IPS-15b (cell line): ENCODE results near the gene PDE8A.

Source experiments
- H3K27me3 ChIP-seq: one replicate; pipeline ENCODE4 v1.6.1; 2013; ENCODE audit warnings: low read length; ENCODE audit not compliant: control insufficient read depth, insufficient read depth
- H3K36me3 ChIP-seq: one replicate; pipeline ENCODE4 v1.6.1; 2013; ENCODE audit warnings: low read length; ENCODE audit not compliant: control insufficient read depth, insufficient read depth
- H3K4me1 ChIP-seq: one replicate; pipeline ENCODE4 v1.6.1; 2013; ENCODE audit warnings: mild to moderate bottlenecking, low read length; ENCODE audit not compliant: control insufficient read depth, insufficient read depth
- H3K4me3 ChIP-seq: one replicate; pipeline ENCODE4 v1.5.1; 2013; ENCODE audit warnings: low read depth, low read length
- H3K9ac ChIP-seq: one replicate; pipeline ENCODE4 v1.6.1; 2013; ENCODE audit warnings: low read depth, mild to moderate bottlenecking, low read length
- H3K9me3 ChIP-seq: one replicate; pipeline ENCODE4 v1.6.1; 2013; ENCODE audit warnings: mild to moderate bottlenecking, low read length; ENCODE audit not compliant: control insufficient read depth, insufficient read depth

The PDE8A gene

GRCh38 chr15:85129881-85130280, 148.2 kb downstream of the PDE8A start:
- Histone ChIP-seq H3K9ac (no peak overlapping the region), H3K9me3 (no peaks in the 10 kb centered on the region), H3K27me3 (no peaks in the 10 kb centered on the region), H3K36me3 (no peaks in the 10 kb centered on the region), H3K4me1 (no peaks in the 10 kb centered on the region), H3K4me3 (no peak overlapping the region)

DNA sequence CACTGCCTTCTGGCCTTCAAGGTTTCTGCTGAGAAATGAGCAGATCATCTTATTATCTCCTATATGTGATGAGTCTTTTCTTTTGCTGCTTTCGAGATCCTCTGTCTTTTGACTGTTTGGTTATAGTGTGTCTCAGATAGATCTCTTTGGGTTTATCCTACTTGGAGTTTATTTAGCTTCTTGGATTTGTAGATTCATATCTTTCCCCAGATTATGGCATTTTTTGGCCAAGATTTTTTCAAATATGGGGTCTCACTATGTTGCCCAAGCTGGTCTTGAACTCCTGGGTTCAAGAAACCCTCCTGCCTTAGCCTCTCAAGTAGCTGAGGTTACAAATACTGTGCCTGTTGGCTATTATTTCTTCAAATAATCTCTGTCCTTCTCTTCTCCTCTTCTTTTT, 150.3 kb downstream of the PDE8A start:
- Histone ChIP-seq H3K36me3 (peaks cover under 1% of the 10 kb centered on the region), H3K4me3 (no peak overlapping the region), H3K9ac (no peak overlapping the region), H3K4me1 (peaks cover under 1% of the 10 kb centered on the region), H3K9me3 (no peaks in the 10 kb centered on the region), H3K27me3 (no peaks in the 10 kb centered on the region)

DNA sequence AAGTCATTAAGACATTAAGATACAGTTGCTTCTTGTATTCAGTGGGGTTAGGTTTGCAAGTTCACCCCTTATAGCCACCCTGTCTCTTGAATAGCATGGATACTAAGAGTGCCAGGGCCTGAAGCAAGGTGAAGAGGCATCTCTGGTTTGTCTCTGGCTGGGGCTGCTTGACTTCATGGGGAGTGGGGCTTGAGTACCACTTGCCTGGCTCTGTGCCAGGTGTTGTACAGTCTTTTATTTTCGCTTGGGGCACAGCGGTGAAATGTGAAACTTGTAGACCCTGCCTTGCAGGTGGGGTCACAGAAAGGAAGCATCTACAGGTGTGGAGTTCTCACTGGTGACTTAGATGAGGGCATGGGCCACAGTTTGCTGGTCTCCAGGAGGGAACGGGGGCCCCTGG, 152.1 kb downstream of the PDE8A start:
- peaks cover 10% of the 10 kb centered on the region for H3K4me1 ChIP-seq
- peaks cover 3% of the 10 kb centered on the region for H3K36me3 ChIP-seq
- H3K4me3 ChIP-seq, result no peak overlapping the region

DNA sequence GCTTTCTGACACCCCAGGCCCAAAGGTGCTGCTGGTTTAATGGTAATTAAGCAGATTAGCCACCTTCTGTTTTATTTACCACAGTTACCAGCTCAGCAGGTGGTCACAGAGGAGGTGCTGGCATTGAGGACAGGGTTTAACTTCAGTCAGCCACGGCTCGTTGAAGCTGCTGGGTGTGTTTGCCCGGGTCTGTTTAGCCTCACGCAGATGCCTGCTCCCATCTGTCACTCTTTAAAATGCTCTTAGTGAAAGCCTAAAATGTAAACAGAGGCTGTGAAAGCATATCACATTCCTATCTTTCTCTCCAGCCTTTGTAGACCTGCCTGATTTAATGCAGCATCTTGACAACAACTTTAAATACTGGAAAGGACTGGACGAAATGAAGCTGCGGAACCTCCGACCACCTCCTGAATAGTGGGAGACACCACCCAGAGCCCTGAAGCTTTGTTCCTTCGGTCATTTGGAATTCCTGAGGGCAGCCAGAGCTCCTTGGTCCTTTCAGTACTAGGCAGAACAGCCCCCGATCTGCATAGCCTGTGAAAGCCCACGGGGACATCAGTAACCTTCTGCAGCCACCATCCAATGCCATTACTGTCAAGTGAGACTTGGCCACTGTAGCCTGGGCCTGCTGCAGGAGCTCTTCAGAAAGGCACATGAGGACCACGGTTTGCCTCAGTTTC, 156.0 kb downstream of the PDE8A start:
- Histone ChIP-seq H3K27me3 (no peaks in the 10 kb centered on the region), H3K4me3 (no peak overlapping the region), H3K4me1 (peaks cover 10% of the 10 kb centered on the region), H3K36me3 (peaks cover 3% of the 10 kb centered on the region), H3K9ac (no peak overlapping the region), H3K9me3 (no peaks in the 10 kb centered on the region)

More for the DNA sequence above, 152.1 kb downstream of the PDE8A start:
- H3K27me3 ChIP-seq, result no peaks in the 10 kb centered on the region
- no peak overlapping the region for H3K9ac ChIP-seq
- H3K9me3 ChIP-seq, result no peaks in the 10 kb centered on the region

DNA sequence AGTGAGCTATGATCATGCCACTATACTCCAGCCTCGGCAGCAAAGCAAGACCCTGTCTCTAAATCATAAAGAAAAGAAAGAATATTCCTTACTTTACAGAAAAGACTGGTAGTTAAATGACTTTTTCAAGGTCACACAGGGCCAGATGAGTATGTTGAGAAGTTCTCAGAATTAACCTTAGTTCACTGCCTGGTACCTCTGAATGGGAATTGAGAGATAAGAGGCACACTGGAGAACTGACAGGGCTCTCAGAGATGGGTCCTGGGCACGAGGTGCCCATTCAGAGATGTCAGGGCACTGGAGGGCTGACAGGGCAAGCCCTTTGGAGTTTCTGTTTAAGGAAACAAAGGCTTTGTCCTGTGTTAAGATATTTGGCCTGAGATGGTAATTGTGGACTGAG, 157.7 kb downstream of the PDE8A start:
- H3K4me1 ChIP-seq, result peaks cover 10% of the 10 kb centered on the region
- H3K4me3 ChIP-seq, result no peak overlapping the region
- peaks cover 3% of the 10 kb centered on the region for H3K36me3 ChIP-seq
- no peaks in the 10 kb centered on the region for H3K27me3 ChIP-seq
- no peak overlapping the region for H3K9ac ChIP-seq
- H3K9me3 ChIP-seq, result no peaks in the 10 kb centered on the region

GRCh38 chr15:85141726-85142125, 160.1 kb downstream of the PDE8A start:
- Histone ChIP-seq H3K9me3 (no peaks in the 10 kb centered on the region), H3K36me3 (peaks cover 3% of the 10 kb centered on the region), H3K4me3 (no peak overlapping the region), H3K9ac (no peak overlapping the region), H3K4me1 (peaks cover 10% of the 10 kb centered on the region), H3K27me3 (no peaks in the 10 kb centered on the region)

GRCh38 chr15:85142312-85142711, 160.7 kb downstream of the PDE8A start:
- H3K27me3 ChIP-seq, result no peaks in the 10 kb centered on the region
- H3K9me3 ChIP-seq, result no peaks in the 10 kb centered on the region
- H3K9ac ChIP-seq, result no peak overlapping the region
- H3K4me3 ChIP-seq, result no peak overlapping the region
- no peaks in the 10 kb centered on the region for H3K36me3 ChIP-seq
- H3K4me1 ChIP-seq, result peaks cover 7% of the 10 kb centered on the region

- no peaks in the 10 kb centered on the region for H3K36me3 ChIP-seq
- H3K4me1 ChIP-seq, result no peaks in the 10 kb centered on the region
- H3K9ac ChIP-seq, result no peak overlapping the region
- no peaks in the 10 kb centered on the region for H3K27me3 ChIP-seq
- no peak overlapping the region for H3K4me3 ChIP-seq
- no peaks in the 10 kb centered on the region for H3K9me3 ChIP-seq
Measured at GRCh38 chr15:85149465-85150129, 167.9 kb downstream of the PDE8A start.

DNA sequence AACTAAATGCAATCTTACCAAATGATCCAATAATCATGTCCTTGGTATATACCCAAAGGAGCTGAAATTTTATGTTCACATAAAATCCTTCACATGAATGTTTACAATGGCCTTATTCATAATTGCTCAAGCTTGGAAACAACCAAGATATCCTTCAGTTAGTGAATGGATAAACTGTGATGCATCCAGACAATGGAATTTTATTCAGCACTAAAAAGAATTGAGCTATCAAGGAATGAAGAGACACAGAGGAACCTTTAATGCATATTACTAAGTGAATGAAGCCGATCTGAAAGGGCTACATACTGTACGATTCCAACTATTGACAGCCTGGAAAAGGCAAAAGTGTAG, 168.4 kb downstream of the PDE8A start:
- no peaks in the 10 kb centered on the region for H3K27me3 ChIP-seq

DNA sequence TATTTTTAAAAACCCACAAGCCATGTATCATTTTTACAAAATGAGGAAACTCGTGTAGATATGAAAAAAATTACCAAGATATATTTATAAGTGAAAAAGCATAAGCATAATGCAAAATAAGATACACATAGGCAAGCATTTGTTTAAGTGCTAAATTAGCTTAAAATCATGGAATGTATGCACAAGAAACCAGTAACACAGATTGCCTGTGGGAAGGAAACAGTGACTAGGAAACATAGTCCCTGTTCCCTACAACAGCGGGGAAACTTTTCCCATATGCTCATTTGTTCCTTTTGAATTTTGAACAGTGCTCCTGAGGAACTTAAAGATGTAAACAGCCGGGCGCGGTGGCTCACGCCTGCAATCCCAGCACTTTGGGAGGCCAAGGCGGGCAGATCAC, 169.5 kb downstream of the PDE8A start:
- no peaks in the 10 kb centered on the region for H3K27me3 ChIP-seq
- no peak overlapping the region for H3K4me3 ChIP-seq
- no peaks in the 10 kb centered on the region for H3K9me3 ChIP-seq
- H3K36me3 ChIP-seq, result no peaks in the 10 kb centered on the region
- no peaks in the 10 kb centered on the region for H3K4me1 ChIP-seq
- H3K9ac ChIP-seq, result no peak overlapping the region

More for the DNA sequence above, 168.4 kb downstream of the PDE8A start:
- no peaks in the 10 kb centered on the region for H3K9me3 ChIP-seq
- H3K4me3 ChIP-seq, result no peak overlapping the region
- H3K9ac ChIP-seq, result no peak overlapping the region
- H3K4me1 ChIP-seq, result no peaks in the 10 kb centered on the region
- no peaks in the 10 kb centered on the region for H3K36me3 ChIP-seq

- Histone ChIP-seq H3K4me3 (no peak overlapping the region), H3K9me3 (no peaks in the 10 kb centered on the region), H3K27me3 (no peaks in the 10 kb centered on the region), H3K36me3 (no peaks in the 10 kb centered on the region), H3K9ac (no peak overlapping the region), H3K4me1 (no peaks in the 10 kb centered on the region)
Measured at GRCh38 chr15:85151861-85152260, 170.2 kb downstream of the PDE8A start.

GRCh38 chr15:85154061-85154460, 172.4 kb downstream of the PDE8A start:
- H3K9ac ChIP-seq, result no peak overlapping the region
- no peaks in the 10 kb centered on the region for H3K4me1 ChIP-seq
- no peaks in the 10 kb centered on the region for H3K36me3 ChIP-seq
- H3K4me3 ChIP-seq, result no peak overlapping the region
- no peaks in the 10 kb centered on the region for H3K27me3 ChIP-seq
- no peaks in the 10 kb centered on the region for H3K9me3 ChIP-seq
